Activated CD4-positive, CD25-positive, alpha-beta regulatory T cell treated with anti-CD3 and anti-CD28 coated beads, Interleukin-2, amount 50 U/mL, for 72 hours (primary cell): ENCODE results near the gene PDS5A.
"Not testable (repeated sequence)": the region's sequence is repeated elsewhere in the genome, so short reads cannot be mapped to it uniquely, and the experiment has no call there.

Experiments
- DNase-seq: peaks from one replicate; pipeline ENCODE4 v3.0.0; 2021

PDS5A gene, protein sequence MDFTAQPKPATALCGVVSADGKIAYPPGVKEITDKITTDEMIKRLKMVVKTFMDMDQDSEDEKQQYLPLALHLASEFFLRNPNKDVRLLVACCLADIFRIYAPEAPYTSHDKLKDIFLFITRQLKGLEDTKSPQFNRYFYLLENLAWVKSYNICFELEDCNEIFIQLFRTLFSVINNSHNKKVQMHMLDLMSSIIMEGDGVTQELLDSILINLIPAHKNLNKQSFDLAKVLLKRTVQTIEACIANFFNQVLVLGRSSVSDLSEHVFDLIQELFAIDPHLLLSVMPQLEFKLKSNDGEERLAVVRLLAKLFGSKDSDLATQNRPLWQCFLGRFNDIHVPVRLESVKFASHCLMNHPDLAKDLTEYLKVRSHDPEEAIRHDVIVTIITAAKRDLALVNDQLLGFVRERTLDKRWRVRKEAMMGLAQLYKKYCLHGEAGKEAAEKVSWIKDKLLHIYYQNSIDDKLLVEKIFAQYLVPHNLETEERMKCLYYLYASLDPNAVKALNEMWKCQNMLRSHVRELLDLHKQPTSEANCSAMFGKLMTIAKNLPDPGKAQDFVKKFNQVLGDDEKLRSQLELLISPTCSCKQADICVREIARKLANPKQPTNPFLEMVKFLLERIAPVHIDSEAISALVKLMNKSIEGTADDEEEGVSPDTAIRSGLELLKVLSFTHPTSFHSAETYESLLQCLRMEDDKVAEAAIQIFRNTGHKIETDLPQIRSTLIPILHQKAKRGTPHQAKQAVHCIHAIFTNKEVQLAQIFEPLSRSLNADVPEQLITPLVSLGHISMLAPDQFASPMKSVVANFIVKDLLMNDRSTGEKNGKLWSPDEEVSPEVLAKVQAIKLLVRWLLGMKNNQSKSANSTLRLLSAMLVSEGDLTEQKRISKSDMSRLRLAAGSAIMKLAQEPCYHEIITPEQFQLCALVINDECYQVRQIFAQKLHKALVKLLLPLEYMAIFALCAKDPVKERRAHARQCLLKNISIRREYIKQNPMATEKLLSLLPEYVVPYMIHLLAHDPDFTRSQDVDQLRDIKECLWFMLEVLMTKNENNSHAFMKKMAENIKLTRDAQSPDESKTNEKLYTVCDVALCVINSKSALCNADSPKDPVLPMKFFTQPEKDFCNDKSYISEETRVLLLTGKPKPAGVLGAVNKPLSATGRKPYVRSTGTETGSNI (N-terminal part only)

DNA sequence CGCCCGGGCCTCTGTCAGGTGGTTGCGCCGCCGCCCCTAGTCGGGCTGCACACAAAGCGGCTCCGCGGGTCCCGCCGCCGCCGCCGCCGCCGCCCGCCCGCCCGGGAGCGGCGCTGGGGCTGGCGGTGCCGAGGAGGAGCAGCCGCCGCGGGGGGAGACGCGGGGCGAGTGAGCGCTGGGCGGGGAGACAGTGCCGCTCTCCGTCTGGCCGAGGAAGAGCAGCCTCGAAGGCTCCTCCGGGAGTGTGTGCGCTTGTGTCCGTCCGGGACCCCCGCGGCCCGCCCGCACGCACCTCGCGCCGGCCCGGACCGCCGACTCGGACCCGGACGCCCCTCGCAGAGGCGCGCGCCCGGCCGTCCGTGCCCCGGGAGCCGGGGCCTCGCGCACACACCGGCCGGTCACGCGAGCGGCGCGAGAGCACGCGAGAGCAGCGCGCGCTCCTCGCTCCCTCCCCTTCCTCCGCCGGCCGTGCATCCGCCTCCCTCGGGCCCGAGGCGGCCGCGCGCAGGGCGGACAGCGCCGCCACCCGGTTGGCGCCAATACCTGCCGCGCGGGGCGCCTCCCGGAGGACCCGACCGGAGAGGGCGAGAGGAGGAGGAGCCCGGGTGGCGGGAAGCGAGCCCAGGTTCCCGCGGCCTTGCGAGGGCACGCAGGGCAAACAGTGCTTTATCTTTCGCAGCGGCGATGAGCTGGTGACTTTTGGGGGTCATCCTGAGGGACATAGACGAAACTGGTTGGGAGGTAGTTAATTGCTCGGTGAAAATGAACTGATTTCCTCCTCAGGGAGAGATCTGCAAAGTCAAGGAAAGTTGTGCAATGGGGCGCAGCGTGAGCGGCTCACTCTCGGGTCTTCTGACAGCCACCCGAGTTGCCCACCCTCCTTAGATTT lies at the start of gene PDS5A:
Gene PDS5A, minus strand, starts transcription at position 423 of the 889 bp plus-strand sequence. CDS start 1,334 bp downstream, outside the sequence.
- DNase-seq, result peak; percentile 91

DNA sequence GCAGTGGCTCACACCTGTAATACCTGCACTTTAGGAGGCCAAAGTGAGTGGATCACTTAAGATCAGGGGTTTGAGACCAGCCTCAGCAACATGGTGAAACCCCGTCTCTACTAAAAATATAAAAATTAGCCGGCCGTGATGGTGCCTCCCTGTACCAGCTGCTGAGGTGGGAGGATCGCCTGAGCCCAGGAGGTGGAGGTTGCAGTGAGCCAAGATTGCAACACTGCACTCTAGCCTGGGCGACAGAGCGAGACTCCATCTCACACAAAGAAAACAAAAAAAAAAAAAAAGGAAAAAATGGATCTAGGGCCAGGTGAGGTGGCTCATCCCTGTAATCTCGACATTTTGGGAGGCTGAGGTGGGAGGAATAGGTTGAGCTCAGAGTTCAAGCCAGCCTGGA lies 46.3 kb upstream of the PDS5A start:
- DNase-seq, result not testable (repeated sequence)

DNA sequence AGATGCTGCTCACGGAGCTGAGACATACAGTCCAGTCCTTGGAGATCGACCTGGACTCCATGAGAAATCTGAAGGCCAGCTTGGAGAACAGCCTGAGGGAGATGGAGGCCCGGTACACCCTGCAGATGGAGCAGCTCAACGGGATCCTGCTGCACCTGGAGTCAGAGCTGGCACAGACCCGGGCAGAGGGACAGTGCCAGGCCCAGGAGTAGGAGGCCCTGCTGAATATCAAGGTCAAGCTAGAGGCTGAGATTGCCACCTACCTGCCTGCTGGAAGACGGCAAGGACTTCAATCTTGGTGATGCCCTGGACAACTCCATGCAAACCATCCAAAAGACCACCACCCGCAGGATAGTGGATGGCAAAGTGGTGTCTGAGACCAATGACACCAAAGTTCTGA lies 43.4 kb upstream of the PDS5A start:
- not testable (repeated sequence) for DNase-seq

DNA sequence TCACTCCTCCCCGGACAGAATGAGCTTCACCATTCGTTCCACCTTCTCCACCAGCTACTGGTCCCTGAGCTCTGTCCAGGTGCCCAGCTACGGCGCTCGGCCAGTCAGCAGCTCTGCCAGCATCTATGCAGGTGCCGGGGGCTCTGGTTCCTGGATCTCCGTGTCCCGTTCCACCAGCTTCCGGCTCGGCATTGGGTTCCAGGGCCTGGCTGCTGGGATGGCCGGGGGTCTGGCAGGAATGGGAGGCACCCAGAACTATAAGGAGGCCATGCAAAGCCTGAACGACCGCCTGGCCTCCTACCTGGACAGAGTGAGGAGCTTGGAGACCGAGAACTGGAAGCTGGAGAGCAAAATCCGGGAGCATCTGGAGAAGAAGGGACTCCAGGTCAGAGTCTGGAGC lies 42.5 kb upstream of the PDS5A start:
- no peak for DNase-seq

DNA sequence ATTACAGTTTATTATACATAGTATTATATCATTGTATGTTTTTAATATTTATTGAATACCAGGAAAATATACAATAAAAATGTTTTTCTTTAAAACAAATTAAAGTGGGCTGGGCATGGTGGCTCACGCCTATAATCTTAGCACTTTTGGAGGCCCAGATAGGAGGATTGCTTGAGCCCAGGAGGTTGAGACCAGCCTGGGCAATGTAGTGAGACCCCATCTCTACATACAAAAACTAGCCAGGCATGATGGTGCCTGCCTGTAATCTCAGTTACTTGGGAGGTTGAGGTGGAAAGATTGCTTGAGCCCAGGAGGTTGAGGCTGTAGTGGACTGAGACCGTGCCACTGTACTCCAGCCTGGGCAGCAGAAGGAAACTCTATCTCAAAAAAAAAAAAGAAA lies 38.3 kb upstream of the PDS5A start:
- DNase-seq, result no peak

DNA sequence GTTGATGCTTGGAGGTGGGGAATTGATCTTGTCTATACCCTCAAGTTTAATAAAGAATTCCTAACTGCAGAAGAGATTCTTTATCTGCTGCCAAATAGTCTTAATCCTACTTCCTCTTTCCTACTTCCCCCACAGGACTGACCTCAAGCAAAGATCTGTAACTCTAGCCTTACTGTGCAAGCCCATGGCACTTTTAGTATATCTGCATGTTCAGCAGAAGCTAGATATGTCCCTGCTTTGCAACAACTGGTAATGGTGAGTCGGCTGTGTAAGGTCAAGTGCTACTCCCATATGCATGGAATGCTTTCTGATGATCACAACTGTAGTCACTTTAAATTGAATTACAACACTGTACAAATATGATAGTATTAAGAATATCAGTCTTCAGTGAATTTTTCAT lies 26.3 kb upstream of the PDS5A start:
- DNase-seq, result no peak

DNA sequence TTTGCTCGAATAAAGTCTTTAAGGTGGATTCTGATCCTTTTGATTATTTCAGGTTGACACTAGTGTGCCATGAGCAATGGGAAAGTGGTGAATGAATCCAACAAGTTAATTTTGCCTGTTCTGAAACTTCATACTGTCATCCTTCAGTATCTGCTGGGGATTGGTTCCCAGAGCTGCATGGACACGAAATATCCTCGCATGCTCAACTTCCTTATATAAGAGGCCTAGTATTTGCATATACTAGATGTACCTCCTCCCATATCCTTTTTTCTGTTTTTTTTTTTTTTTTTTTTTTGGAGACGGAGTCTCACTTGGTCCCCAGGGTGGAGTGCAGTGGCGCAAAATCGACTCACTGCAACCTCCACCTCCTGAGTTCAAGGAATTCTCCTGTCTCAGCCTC lies 23.0 kb upstream of the PDS5A start:
- DNase-seq, result no peak

DNA sequence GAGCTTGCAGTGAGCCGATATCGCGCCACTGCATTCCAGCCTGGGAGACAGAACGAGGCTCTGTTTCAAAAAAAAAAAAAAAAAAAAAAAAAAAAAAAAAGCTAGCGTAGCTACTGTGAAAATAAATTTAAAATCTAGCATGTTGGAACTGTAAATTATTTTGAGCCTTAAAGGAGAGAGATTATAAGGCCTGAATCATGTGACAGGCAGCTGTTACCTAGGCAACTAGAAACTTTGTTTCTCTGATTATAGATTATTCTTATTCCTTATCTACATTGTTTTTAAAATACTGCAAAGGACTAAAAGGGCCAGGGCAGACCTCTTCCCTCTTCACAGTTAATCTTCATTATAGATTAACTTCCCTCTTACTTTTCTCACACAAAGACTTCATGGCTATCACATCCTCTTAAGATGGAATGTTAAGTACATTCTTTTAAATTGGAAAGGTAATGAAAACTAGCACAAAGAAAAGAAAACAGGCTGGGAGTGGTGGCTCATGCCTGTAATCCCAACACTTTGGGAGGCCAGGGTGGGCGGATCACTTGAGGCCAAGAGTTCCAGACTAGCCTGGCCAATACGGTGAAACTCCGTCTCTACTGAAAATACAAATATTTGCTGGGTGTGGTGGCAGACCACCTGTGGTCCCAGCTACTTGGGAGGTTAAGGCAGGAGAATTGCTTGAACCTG lies 21.1 kb upstream of the PDS5A start:
- DNase-seq, result no peak

DNA sequence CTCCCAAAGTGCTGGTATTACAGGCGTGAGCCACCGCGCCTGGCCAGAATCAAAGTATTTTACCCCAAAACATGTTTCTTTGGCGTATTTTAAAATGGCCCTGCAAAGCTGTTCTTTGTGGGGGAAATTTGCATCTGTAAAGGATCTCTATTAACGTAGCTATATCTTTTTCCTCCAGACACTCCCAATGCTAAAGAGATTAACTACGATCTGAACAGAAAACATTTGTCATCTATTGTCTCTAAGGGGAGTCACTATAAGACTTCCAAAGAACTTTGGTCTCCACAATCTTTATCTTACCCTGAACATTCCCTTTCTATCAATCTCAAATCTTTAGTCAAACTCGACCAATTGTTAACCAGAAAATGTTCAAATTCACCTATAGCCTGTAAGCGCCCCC lies 19.1 kb upstream of the PDS5A start:
- no peak for DNase-seq

DNA sequence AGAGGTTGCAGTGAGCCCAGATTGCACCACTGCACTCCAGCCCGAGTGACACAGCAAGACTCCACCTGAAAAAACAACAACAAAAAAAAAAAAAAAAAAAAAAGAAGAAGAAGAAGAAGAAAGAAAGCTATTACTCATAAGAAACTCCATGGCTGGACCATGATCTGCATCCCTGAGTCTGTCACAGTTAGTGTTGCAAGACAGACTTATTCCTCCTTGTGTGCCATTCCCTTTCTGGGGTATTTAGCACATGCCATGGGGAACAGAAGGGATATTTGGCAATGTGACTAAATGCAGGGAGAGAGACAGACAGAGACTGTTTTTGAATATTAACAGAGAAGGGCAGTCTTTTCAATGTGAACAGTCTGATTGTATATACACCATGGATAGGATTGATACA lies 16.7 kb upstream of the PDS5A start:
- no peak for DNase-seq

DNA sequence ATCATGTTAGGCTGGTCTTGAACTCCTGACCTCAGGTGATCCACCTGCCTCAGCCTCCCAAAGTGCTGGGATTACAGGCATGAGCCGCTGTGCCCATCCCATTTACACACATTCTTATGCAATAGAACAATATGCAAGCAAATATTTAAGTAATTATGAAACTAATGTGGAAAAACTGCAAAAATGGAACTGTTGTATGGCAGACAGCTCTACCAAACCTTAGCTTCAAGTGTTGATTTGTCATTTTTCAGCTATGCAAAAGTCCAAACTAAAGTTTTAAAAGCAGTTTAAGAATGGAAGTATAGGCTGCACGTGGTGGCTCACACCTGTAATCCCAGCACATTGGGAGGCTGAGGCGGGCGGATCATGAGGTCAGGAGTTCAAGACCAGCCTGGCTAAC lies 11.7 kb upstream of the PDS5A start:
- DNase-seq, result not testable (repeated sequence)

DNA sequence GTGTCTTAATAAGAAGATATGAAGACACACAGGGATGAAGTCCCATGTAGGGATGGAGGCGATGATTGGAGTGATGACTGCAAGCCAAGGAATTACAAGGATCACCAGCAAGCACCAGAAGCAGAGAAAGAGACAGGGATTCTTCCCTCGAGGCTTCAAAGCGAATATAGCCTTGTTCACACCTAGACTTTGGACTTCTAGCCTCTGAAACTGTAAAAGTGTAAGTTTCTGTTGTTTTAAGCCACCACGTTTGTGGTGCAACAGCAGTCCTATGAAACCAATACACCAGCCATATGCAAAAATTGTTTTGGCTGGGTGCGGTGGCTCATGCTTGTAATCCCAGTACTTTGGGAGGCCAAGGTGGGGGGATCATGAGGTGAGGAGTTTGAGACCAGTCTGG lies 9.8 kb upstream of the PDS5A start:
- no peak for DNase-seq

DNA sequence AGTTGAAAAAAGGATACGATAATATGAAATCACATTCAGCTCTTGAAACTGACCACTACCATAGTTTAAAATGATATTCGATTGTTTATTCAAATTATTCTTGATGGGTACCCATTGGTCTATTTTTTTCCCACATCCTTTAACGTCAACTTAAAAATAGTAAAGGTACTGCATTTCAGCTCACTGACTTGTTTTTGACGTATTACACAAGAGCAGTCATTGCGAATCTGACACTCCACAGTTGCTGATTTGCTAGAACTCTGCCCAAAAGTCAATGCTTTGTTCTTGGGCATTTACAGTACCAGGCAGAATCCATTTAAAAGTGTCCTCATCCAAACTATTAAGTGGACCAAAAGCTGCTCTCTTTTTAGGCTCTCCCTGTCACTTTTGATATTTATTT lies 1.2 kb upstream of the PDS5A start:
- DNase-seq, result no peak

DNA sequence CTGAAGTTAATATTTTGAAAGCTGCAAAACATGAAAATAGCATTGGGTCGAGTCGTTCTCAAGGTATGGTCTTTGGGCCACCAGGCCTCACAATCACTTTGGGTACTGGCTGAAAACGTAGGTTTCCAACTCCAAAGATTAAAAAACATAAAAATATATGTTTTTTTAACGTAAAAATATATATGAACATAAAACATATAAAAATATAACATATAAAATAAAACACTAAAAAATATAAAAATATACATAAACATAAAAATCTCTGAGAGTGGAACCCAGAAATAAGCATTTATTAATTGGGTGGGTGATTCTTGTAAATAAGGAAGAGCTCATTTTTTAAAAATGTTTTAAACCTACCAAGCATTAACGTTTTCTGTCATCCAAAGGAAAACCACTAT lies 666 bp upstream of the PDS5A start:
- DNase-seq, result no peak

DNA sequence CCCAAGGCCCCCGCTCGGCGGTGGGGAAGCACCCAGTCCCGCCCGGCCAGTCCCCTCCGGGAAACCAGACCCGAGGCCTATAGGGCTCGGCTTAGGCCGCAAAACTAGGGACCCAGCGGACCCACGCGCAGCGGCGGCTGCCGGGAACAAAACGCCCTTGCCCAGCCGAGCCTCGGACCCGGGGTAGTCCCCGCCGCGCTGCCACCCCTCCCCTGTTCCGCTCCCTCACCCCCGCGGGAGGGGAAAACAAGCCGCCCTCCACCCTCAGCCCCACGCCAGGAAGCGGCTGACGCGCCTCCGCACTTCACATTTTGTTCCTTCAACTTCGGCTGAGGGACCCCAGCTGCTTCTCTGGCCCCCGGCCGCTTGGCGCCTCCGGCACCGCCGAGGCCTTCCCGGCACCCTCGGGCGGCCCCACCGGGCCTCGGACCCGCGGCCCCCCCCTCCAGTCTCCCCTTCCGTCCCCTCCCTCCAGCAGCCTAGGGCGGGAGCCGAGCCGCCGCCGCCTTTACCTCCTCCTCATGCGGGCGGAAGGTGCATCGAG lies 694 bp downstream of the PDS5A start:
- DNase-seq, result peak; percentile 67

DNA sequence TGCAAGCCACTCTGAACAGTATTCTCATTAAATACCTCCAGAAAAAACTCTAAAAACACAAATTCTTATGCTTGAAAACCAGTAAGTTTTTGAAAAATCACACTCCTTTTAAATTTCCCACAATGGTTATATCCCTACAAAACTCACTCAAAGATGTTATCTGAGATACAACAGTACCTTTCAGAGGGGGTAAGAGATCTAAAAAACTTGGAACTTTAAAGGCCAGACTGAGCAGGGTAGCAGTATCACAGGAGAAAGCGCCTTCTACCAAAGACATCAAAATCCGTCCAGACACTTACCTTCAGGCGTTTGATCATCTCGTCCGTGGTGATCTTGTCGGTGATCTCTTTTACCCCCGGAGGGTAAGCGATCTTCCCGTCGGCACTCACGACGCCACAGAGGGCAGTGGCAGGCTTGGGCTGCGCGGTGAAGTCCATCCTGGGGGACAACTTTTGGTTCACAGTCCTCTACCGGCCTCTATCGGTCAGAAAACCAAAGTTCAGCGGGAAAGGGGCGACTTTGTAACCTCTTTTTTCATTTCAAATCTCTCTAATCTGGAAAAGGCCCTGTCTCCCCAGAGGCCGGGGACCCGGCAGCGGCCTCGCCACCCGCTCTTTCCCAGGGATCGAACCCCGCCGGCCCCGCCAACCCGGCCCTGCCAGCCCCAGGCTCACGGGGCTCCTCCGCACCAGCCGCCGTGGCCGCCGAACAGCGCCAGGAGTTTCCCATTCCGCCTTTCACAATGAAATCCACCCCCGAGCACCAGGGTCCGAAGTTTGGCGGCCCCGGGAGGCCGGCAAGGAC lies 1.4 kb downstream of the PDS5A start:
- peak; percentile 68 for DNase-seq

DNA sequence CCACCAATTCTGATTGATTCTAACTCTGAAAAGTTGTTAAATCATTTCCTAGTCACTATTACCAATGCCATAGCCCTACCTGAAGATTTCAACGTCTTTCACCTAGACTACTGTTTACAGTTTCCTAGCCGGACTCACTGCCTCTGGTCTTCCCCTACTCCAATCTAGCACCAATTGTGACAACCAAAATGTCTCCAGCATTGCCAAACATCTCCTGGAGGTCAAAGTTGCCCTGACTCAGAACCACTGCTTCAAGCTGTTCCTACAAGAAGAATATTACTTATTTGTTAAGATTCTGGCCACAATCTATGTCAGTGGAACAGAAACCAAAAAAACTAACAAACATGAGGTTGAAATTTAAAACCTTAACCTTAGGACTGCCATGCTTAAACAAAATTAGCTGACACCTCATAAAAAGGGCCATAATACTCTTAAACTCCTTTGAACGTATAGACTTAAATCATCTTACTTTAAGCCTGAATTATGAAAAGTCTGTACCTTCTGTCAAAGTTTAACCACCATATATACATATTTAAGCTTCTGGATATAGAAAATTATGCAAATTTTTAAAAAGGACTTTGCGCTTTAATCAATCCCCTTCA lies 2.1 kb downstream of the PDS5A start:
- no peak for DNase-seq

DNA sequence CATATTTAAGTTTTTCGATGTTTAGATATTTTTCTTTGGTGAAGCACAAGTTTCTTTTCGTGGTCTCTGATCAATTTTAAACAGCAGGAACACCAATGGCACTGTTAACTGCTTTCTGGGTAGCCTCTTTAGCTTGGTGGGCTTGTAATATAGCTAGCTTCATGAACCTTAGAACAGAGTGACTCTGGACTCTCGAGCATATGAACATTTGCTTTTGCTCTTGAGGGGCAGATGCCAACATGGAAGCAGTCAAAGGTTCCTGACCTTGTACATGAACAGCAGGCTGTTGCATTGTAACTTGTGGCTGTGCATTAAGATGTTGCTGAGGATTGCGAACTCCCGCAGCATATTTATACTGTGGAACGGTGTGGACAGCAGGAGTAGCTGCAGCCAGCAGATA lies 4.7 kb downstream of the PDS5A start:
- not testable (repeated sequence) for DNase-seq

DNA sequence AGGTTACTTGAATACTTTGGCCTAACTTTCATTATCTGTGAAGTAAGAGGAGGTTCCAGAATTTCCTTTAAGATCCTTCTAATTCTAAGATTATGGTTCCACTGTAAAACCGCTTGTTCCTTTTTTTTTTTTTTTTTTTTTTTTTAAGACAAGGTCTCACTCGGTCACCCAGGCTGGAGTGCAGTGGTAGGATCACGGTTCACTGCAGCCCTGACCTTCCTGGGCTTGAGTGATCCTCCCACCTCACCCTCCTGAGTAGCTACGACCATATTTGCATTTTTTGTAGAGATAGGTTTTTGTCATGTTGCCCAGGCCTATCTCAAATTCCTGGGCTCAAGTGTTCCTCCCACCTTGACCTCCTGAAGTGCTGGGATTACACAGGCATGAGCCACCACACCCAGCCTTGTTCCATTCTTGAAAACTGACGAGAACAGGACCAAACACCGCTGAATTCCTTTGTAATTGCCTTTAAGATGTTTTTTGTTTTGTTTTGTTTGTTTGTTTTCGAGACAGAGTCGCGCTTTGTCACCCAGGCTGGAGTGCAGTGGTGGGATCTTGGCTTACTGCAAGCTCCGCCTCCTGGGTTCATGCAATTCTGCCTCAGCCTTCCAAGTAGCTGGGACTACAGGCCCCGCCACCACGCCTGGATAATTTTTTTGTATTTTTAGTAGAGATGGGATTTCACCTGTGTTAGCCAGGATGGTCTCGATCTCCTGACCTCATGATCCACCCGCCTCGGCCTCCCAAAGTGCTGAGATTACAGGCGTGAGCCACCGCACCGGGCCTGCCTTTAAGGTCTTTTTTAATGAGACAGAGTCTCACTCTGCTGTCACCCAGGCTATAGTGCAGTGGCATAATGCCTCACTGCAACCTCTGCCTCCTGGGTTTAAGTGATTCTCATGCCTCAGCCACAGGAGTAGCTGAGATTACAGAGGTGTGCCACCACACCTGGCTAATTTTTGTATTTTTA lies 6.8 kb downstream of the PDS5A start:
- DNase-seq, result no peak
